HAP-1 (cell line): Measurements from ENCODE around the gene PTPRE.

Experiments
- DNase-seq, 2 experiments: peaks; one replicate each; pipeline ENCODE4 v3.0.0-alpha.2; 2016 to 2020; ENCODE audit warnings: low spot score in 2 of 2
- H3K27me3 ChIP-seq: fragments of 250-450 bp; sonication (Bioruptor Pico); 2 replicates; pipeline ENCODE4 v1.5.1; 2020; ENCODE audit warnings: low read depth, mild to moderate bottlenecking, moderate library complexity
- H3K36me3 ChIP-seq: fragments of 250-450 bp; sonication (Bioruptor Pico); replicated peaks from 2 replicates; pipeline ENCODE4 v1.5.1; 2020; ENCODE audit warnings: mild to moderate bottlenecking
- H3K4me1 ChIP-seq: fragments of 250-450 bp; sonication (Bioruptor Pico); 2 replicates; pipeline ENCODE4 v1.5.1; 2020; ENCODE audit warnings: mild to moderate bottlenecking
- H3K4me3 ChIP-seq: fragments of 250-450 bp; sonication (Bioruptor Pico); 2 replicates; pipeline ENCODE4 v1.5.1; 2020; ENCODE audit warnings: mild to moderate bottlenecking, moderate library complexity
- H3K9me3 ChIP-seq: fragments of 250-450 bp; sonication (Bioruptor Pico); 2 replicates; pipeline ENCODE4 v1.5.1; 2020; ENCODE audit warnings: mild to moderate bottlenecking, moderate library complexity
- in situ Hi-C: fragments of 300-500 bp; cut with MboI; formaldehyde crosslinking; loops from 3 replicates; pipeline ENCODE4 v1.14.3; 2020; ENCODE audit warnings: low sequenced_read_pairs, inconsistent platforms, mixed read lengths

The PTPRE gene

DNA sequence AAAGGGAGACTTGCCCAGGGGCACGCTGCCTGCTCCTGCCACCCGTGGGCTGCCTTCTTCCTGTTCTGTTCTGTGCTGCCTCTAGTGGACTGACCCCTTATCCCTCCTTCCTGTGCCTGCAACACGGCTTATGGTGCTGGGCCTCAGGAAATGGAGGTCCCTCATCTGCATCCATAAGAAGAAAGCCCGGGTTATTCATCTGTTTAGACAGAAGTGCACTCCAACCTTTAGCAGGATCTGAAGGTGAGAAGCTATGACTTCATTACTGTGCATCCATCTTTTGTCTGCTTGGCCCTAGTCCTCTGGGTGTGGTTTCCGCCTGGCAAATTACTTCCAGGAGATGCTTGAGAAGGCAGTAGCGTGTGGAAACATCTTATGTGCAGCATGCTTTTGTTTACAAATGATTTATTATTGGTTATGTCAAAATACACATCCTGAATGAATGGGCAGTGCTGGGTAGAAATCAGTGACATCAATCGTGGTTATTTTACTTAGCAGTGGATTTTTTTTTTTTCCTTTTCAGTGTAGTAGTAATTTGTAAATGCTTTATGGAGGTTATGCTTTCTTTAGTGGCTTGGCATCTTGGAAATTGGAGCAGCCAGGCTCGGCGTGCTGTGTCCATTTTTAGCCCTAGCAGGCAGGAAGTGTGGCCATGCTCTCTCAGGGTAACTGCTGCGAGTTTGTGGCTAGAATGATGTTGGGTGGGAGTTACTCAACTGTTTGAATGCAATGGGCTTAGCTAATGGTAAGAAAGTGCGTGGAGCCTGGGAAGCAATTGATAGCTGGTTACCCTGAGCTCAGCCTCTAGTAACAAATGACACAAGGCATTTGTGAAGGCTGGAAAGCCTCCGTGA, 12.7 kb downstream of the PTPRE start:
- Histone ChIP-seq H3K36me3 (no peaks in the 10 kb centered on the region), H3K4me3 (no peak overlapping the region), H3K4me1 (no peaks in the 10 kb centered on the region), H3K9me3 (no peaks in the 10 kb centered on the region), H3K27me3 (no peaks in the 10 kb centered on the region)
- DNase-seq = no peak
- in situ Hi-C loops = no loop called here

DNA sequence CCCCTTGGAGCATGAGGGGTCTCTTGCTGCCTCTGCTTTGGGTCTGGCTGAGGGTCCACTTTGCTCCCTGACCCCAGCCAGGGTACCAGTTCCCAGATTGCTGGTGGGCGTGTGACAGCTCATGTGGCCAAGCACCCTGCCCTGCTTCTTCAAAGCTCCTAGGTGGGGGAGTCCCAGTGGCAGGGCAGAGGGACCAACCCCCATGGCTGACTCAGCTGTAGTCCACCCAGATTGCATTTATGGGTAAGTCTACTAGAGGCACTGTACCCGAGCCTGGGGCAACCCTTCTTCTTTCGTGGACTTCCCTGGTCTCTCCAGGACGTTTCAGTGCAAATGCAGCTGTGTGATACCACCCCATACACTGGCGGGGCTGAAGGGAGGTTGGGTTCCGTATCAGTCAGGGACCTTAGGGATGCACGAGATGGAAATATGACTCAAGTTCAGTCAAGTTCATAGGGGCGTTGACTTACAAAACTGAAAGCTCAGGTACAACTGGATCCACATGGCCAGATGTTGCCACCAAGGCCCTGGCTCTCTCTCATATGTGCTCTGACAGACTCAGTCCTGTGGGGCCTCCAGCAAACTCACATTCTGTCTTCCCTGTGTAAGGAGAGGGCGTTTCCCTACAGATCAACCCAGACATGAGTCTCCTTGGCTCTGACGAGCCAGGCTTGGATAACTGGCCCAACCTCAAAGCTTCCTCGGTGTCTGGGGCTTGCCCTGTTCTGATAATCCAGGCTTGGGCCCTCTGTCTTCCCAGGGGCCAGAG, 13.6 kb downstream of the PTPRE start:
- H3K36me3 ChIP-seq = no peaks in the 10 kb centered on the region
- no peak for DNase-seq
- H3K9me3 ChIP-seq = no peaks in the 10 kb centered on the region
- H3K4me1 ChIP-seq = peaks cover 7% of the 10 kb centered on the region
- no peaks in the 10 kb centered on the region for H3K27me3 ChIP-seq
- H3K4me3 ChIP-seq = no peak overlapping the region
- in situ Hi-C loops = no loop called here

DNA sequence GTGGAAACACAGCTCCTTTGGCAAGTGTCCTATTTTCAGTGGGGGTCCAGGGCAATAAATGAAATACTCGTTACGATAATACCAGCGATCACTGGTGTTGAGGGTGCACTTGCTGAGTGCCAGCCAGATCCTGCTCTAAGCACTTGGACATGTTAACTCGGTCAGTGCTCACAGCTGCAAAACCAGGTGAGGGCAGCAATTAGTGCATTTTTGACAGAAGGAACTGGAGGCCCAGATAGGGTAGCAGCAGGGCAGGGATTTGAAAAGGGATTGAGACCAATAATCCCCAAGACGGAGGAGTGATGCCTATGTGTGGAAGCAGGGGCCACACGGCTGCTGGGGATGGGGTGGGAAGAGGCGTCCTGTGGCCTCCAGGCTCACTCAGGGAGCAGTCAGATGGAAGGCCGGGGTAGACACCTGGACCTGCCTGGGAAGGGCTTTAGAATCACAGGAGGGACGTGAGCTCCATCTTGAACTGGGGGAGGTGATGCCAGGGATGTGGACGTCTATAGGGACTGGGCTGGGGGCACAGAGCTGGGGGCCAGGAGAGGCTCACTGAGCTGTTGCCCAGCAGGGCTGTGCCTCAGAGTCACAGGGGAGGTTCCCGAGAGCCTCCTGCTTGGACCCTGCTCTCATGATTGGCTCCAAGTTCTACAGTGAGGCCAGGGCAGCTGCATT, 14.3 kb downstream of the PTPRE start:
- no peaks in the 10 kb centered on the region for H3K9me3 ChIP-seq
- DNase-seq = no peak
- H3K36me3 ChIP-seq = no peaks in the 10 kb centered on the region
- in situ Hi-C loops = no loop called here
- no peak overlapping the region for H3K4me3 ChIP-seq
- peaks cover 10% of the 10 kb centered on the region for H3K4me1 ChIP-seq
- H3K27me3 ChIP-seq = no peaks in the 10 kb centered on the region

DNA sequence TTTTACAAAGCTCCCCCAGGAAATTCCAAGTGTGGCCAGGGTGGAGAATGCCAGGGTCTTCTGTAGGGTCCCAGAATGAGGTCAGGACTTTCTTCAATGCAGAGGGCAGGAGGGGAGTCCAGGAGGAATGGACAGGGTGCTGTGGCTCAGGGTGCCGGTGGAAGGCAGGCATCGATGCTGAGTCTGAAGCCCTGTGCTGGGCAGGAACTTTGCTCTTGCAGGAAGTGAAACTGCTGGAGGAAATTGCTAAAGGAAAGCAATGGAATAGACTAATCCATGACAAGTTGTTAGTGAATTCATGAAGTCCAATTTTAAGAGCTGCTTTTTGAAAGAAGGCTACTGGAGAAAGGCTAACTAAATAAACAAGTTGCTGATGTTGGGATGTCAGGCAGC, 14.8 kb downstream of the PTPRE start:
- no peak for DNase-seq
- Histone ChIP-seq H3K9me3 (no peaks in the 10 kb centered on the region), H3K27me3 (no peaks in the 10 kb centered on the region), H3K4me1 (peaks cover 14% of the 10 kb centered on the region), H3K4me3 (no peak overlapping the region), H3K36me3 (no peaks in the 10 kb centered on the region)
- in situ Hi-C loops = no loop called here

DNA sequence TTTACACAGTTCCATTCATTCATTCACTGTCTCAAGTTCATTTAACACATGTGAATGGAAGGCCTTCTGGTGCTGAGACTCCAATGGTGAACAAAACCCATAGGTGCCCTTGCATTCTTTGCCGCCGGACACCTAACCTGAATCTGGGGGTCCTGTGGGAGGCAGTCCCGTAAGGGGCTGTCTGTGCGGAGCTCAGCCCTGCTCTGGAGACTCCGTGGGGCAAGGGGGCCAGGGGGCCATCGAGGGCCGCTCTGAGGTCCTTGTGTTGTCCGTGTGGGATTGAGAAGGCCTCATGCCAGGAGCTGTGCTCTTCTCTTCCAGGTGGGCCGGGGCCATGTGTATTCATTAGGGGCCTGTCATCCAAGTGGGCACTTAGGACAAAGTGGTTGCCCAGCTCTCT, 15.3 kb downstream of the PTPRE start:
- no peaks in the 10 kb centered on the region for H3K36me3 ChIP-seq
- no peak overlapping the region for H3K4me3 ChIP-seq
- no peak for DNase-seq
- H3K27me3 ChIP-seq = no peaks in the 10 kb centered on the region
- H3K4me1 ChIP-seq = peaks cover 15% of the 10 kb centered on the region
- in situ Hi-C loops = no loop called here
- no peaks in the 10 kb centered on the region for H3K9me3 ChIP-seq

DNA sequence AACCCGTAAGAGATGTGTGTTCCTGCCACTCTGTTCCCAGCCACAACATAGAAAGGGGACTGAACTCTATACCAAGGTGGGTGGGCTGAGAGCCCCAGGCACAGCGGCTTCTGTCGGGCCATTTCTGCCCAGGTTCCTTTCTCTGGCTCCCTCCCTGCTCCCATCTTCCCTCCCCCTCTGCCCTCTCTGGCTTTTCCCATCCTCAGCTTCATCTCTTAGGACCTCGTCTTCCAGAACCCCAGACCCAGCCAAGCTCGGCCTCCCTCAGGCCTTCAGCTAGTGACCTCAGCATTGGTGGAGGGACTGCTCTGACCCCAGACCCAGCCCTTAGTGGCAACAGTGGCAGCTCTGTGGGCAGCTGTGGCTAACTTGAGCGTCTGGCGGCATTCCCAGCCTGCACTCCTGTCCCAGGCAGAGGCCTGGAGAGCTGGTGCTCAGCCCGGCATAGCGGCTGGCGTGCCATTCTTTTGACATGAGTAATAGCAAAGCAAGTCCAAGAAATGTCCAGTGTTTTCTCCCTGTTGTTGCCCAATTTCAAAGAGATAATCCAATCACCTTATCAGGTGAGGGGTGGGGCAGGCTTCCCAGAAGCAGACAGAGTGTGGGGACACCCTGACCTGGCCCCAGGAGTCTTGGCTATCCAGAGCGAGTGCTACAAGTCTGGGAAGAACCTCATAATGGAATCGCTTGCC, 15.9 kb downstream of the PTPRE start:
- DNase-seq = no peak

DNA sequence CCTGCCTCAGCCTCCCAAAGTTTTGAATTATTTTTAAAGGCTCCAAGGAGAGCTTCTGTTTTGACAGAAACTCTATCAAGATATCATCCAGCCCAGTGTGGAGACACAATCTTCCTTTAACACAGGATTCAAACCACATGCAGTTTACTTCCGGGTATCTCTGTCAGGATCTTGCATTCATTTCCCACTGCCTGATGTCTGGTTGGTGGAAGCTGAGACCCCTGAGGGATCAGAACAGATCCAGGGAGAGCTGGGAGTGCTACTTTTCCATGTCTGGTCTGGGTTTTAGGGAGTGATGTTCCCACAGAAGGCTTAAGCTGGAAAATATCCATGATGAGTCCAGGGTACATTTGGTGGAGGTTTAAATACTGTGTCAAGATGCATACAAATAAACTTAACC, 16.7 kb downstream of the PTPRE start:
- in situ Hi-C loops = no loop called here
- no peaks in the 10 kb centered on the region for H3K27me3 ChIP-seq
- no peaks in the 10 kb centered on the region for H3K36me3 ChIP-seq
- DNase-seq = no peak
- no peaks in the 10 kb centered on the region for H3K9me3 ChIP-seq
- H3K4me1 ChIP-seq = peaks cover 15% of the 10 kb centered on the region
- no peak overlapping the region for H3K4me3 ChIP-seq

More for the DNA sequence above, 15.9 kb downstream of the PTPRE start:
- Histone ChIP-seq H3K9me3 (no peaks in the 10 kb centered on the region), H3K4me1 (peaks cover 15% of the 10 kb centered on the region), H3K27me3 (no peaks in the 10 kb centered on the region), H3K4me3 (no peak overlapping the region), H3K36me3 (no peaks in the 10 kb centered on the region)
- in situ Hi-C loops = no loop called here

DNA sequence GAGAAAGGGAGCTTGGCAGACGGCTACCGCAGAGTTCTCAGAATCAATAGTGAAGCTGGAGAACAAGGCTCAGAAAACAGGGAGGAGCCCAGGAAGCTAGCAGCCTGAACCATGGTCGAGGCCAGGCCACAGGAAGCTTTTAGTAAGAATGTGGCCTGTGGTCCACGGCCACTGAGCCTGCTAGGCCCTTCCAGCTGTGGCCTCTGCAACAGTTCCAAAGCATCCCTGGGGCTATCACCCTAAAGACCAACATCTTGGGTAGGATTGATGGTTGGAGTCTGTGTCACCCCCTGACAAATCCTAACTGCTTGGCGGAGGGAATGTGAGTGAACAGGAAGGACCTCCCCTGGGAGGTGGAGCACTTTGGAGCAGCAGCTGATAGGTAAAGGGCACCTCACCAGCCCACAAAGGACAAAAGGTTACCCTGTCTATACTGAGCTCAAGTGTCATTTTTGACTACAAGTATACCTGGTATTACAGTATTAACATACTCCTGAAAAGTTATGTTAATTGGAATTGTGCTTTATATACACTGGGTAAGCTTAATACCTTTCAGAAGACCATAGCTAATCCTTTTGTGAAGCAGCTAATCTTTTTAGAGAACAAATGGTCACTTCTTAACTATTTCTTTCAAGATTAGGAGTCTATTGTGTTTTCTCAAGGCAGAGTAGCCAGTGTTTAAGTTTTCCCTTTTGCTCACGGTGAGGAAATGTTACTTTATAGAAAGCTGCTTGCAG, 18.7 kb downstream of the PTPRE start:
- no peaks in the 10 kb centered on the region for H3K36me3 ChIP-seq
- H3K4me3 ChIP-seq = no peak overlapping the region
- H3K9me3 ChIP-seq = no peaks in the 10 kb centered on the region
- H3K4me1 ChIP-seq = peaks cover 15% of the 10 kb centered on the region
- peak; percentile 80 to 98 for DNase-seq
- in situ Hi-C loops = no loop called here
- no peaks in the 10 kb centered on the region for H3K27me3 ChIP-seq

DNA sequence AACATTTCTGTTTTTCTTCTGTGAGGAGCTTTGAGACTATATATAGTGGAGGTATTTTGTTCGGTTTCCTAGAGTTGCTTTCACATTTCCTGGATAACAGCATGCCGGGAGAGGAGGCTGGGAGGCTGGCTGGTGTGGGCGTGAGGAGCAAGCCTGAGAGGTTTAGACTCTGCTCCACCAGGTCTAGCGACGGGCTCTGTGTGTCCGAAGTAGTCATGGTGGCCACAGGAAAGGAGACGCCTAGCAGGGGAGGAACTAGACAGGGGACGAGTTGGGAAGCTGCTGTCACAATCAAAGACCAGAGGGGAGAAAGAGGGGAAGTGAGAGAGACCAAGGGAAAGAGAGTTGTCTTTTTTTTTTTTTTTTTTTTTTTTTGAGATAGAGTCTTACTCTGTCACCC, 19.6 kb downstream of the PTPRE start:
- H3K36me3 ChIP-seq = no peaks in the 10 kb centered on the region
- DNase-seq = peak in 1 of 2 experiments; percentile 50
- peaks cover 15% of the 10 kb centered on the region for H3K4me1 ChIP-seq
- in situ Hi-C loops = no loop called here
- H3K4me3 ChIP-seq = no peak overlapping the region
- no peaks in the 10 kb centered on the region for H3K27me3 ChIP-seq
- H3K9me3 ChIP-seq = no peaks in the 10 kb centered on the region

DNA sequence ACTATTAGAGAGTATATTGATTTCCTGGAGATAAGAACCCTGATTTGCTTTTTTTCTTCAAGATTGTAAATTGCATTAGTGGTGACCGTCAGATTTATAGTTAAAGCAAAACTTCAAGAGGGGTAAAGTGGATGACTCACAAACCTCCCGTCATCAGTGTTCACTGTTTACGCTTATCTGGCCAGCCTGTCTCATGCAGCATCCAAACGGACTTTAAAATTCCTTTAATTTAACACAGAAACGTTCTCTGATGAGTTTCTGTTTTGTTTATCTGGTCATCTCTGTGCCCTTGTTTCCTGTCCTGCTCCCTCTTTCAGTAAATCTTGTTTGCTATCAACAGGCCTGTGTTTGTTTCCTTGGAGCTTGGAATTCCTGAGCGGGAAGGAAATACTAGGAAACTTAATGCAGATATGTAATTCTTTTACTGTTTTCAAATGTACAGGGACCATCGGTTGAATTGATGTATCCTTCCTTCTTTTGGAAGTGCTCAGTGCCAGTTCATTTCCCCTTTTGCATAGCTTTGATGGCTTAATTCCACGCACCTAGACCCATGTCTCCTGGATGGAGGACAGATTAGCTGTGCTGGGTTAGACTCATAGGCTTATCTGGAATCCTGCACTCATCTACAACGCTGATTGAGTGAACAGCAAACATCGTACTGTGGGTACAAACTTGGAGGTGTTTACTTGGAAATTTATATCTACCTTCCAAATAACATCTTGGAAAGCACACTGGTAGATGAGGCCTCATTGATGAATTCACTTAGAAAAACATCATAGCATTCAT, 21.3 kb downstream of the PTPRE start:
- no peaks in the 10 kb centered on the region for H3K36me3 ChIP-seq
- no peaks in the 10 kb centered on the region for H3K9me3 ChIP-seq
- H3K27me3 ChIP-seq = no peaks in the 10 kb centered on the region
- H3K4me1 ChIP-seq = peaks cover 15% of the 10 kb centered on the region
- no peak overlapping the region for H3K4me3 ChIP-seq
- in situ Hi-C loops = no loop called here
- no peak for DNase-seq

DNA sequence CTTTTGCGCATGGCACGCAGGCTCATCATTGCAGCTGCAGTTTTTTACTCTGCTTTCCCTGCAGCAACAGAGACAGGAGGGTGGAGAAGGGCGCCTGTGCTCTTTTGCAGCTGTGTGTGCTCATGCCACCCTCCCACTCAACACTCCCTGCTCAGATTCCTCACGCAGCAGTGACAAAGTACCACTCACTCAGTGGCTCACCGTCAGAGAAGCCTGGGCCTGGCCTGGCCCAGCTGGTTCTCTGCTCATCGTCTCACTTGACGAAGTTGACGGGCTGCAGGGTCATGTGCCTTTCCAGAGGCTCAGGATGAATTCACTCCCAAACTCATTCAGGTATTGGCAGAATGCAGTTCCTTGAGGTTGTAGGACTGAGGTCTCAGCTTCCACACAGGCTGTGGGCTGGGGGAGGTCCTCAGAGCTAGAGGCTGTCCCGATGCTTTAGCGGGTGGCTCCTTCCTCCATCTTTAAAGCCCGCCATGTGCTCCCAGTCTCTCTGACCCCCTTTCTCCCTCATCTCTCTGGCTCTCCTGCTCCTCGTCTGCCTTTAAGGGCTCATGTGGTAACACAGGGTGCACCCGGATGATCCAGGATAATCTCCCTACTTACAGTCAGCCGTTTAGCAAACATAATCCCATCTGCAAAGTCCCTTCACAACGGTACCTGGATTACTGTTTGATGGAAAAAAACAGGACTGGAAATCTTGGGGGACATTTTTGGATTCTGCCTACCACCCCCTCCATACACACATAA, 25.8 kb downstream of the PTPRE start:
- DNase-seq = no peak
- Histone ChIP-seq H3K9me3 (no peaks in the 10 kb centered on the region), H3K4me1 (no peaks in the 10 kb centered on the region), H3K4me3 (no peak overlapping the region), H3K27me3 (no peaks in the 10 kb centered on the region), H3K36me3 (no peaks in the 10 kb centered on the region)
- in situ Hi-C loops = no loop called here

DNA sequence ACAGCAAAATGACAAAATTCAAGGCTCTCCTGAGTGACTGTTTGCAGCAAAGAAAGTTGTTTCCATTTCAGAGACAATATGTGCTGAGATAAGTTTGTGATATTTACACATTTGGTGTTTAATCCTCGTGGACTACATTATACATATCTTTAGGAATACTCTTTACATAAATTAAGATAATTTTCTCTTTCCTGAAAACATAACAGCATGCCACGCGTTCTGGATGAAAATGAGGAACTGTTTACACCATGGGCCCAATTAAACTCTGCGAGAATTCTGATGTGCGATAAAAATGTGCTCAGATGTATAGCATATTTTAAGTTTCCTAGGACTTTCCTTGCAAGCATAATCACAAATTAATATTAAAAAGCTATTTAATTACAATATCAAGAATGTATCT, 26.4 kb downstream of the PTPRE start:
- no peak for DNase-seq
- in situ Hi-C loops = no loop called here
- Histone ChIP-seq H3K4me3 (no peak overlapping the region), H3K9me3 (no peaks in the 10 kb centered on the region), H3K4me1 (no peaks in the 10 kb centered on the region), H3K27me3 (no peaks in the 10 kb centered on the region), H3K36me3 (no peaks in the 10 kb centered on the region)
